WTC11 (cell line): Measurements from ENCODE around the gene KLK15. TPM values are rescaled to one million over a fixed set of nuclear protein-coding genes. Genes with fewer than 3 reads are reported as not detected.

Experiments used
- AFF4 ChIP-seq: sonication (generic); formaldehyde crosslinking; IDR thresholded peaks from 2 replicates; pipeline ENCODE4 v1.8.1; 2023; ENCODE audit warnings: mild to moderate bottlenecking, missing genetic modification reagents, borderline replicate concordance
- ATF1 ChIP-seq: sonication (generic); formaldehyde crosslinking; IDR thresholded peaks from 2 replicates; pipeline ENCODE4 v1.8.1; 2023; ENCODE audit warnings: mild to moderate bottlenecking, moderate library complexity, missing genetic modification reagents
- EMX1 ChIP-seq: fragments of 250-450 bp; sonication (Bioruptor Pico); IDR thresholded peaks from 2 replicates; pipeline ENCODE4 v1.8.0; 2021; ENCODE audit warnings: mild to moderate bottlenecking
- GABPB1 ChIP-seq: sonication (generic); formaldehyde crosslinking; IDR thresholded peaks from 2 replicates; pipeline ENCODE4 v1.8.1; 2023; ENCODE audit warnings: mild to moderate bottlenecking, missing genetic modification reagents
- HMGXB4 ChIP-seq: sonication (generic); formaldehyde crosslinking; IDR thresholded peaks from 2 replicates; pipeline ENCODE4 v1.8.1; 2023; ENCODE audit warnings: mild to moderate bottlenecking, moderate library complexity, missing genetic modification reagents
- JAZF1 ChIP-seq: fragments of 250-450 bp; sonication (Bioruptor Pico); IDR thresholded peaks from 2 replicates; pipeline ENCODE4 v1.9.0; 2021; ENCODE audit warnings: moderate library complexity, mild to moderate bottlenecking, inconsistent platforms
- NFYB ChIP-seq: sonication (generic); formaldehyde crosslinking; conservative IDR thresholded peaks from 2 replicates; pipeline ENCODE4 v1.8.0; 2022; ENCODE audit warnings: low read depth, missing genetic modification reagents
- NR2C2 ChIP-seq: sonication (generic); formaldehyde crosslinking; IDR thresholded peaks from 2 replicates; pipeline ENCODE4 v1.8.0; 2022; ENCODE audit warnings: mild to moderate bottlenecking, missing genetic modification reagents
- NR3C1 ChIP-seq: sonication (generic); formaldehyde crosslinking; conservative IDR thresholded peaks from 2 replicates; pipeline ENCODE4 v1.8.1; 2023; ENCODE audit warnings: low read depth, mild to moderate bottlenecking, missing genetic modification reagents
- RELA ChIP-seq: sonication (generic); formaldehyde crosslinking; IDR thresholded peaks from 2 replicates; pipeline ENCODE4 v1.8.1; 2022; ENCODE audit warnings: missing genetic modification reagents, mild to moderate bottlenecking, borderline replicate concordance
- SOX15 ChIP-seq: fragments of 250-450 bp; sonication (Bioruptor Pico); IDR thresholded peaks from 2 replicates; pipeline ENCODE4 v1.9.0; 2021; ENCODE audit warnings: mild to moderate bottlenecking
- TP53 ChIP-seq: sonication (generic); formaldehyde crosslinking; IDR thresholded peaks from 2 replicates; pipeline ENCODE4 v1.8.1; 2023; ENCODE audit warnings: mild to moderate bottlenecking, missing genetic modification reagents
- ZBTB21 ChIP-seq: sonication (generic); formaldehyde crosslinking; IDR thresholded peaks from 2 replicates; pipeline ENCODE4 v1.8.1; 2023; ENCODE audit warnings: mild to moderate bottlenecking, missing genetic modification reagents, borderline replicate concordance
- ZBTB43 ChIP-seq: sonication (generic); formaldehyde crosslinking; IDR thresholded peaks from 2 replicates; pipeline ENCODE4 v1.8.1; 2023; ENCODE audit warnings: mild to moderate bottlenecking, missing genetic modification reagents
- ZNF232 ChIP-seq: sonication (generic); formaldehyde crosslinking; IDR thresholded peaks from 2 replicates; pipeline ENCODE4 v1.8.0; 2022; ENCODE audit warnings: mild to moderate bottlenecking, missing genetic modification reagents
- ZNF281 ChIP-seq: sonication (generic); formaldehyde crosslinking; IDR thresholded peaks from 2 replicates; pipeline ENCODE4 v1.8.0; 2023; ENCODE audit warnings: mild to moderate bottlenecking, missing genetic modification reagents
- ZNF317 ChIP-seq: sonication (generic); formaldehyde crosslinking; IDR thresholded peaks from 2 replicates; pipeline ENCODE4 v1.8.1; 2023; ENCODE audit warnings: low read depth, mild to moderate bottlenecking, moderate library complexity, missing genetic modification reagents, borderline replicate concordance
- ZNF396 ChIP-seq: fragments of 250-450 bp; sonication (Bioruptor Pico); IDR thresholded peaks from 2 replicates; pipeline ENCODE4 v1.8.0; 2021; ENCODE audit warnings: mild to moderate bottlenecking, moderate library complexity, borderline replicate concordance
- total RNA-seq: library from RNA; stranded (reverse); gene quantifications from 3 replicates; pipeline ENCODE4 v1.2.3, GENCODE V29; 2021
- TF ChIP-seq, protein P1 (sequence below): fragments of 250-450 bp; sonication (Bioruptor Pico); IDR thresholded peaks from 2 replicates; pipeline ENCODE4 v2.1.2; 2022; ENCODE audit warnings: mild to moderate bottlenecking, moderate library complexity
- TF ChIP-seq, protein P2 (sequence below): sonication (generic); formaldehyde crosslinking; IDR thresholded peaks from 2 replicates; pipeline ENCODE4 v1.8.0; 2023; ENCODE audit warnings: missing genetic modification reagents, mild to moderate bottlenecking, borderline replicate concordance
- TF ChIP-seq, protein P3 (sequence below): sonication (generic); formaldehyde crosslinking; IDR thresholded peaks from 2 replicates; pipeline ENCODE4 v1.8.1; 2022; ENCODE audit warnings: mild to moderate bottlenecking, moderate library complexity, missing genetic modification reagents

KLK15 gene
- total RNA-seq, 1 experiment from 2014 or later, result not detected

DNA sequence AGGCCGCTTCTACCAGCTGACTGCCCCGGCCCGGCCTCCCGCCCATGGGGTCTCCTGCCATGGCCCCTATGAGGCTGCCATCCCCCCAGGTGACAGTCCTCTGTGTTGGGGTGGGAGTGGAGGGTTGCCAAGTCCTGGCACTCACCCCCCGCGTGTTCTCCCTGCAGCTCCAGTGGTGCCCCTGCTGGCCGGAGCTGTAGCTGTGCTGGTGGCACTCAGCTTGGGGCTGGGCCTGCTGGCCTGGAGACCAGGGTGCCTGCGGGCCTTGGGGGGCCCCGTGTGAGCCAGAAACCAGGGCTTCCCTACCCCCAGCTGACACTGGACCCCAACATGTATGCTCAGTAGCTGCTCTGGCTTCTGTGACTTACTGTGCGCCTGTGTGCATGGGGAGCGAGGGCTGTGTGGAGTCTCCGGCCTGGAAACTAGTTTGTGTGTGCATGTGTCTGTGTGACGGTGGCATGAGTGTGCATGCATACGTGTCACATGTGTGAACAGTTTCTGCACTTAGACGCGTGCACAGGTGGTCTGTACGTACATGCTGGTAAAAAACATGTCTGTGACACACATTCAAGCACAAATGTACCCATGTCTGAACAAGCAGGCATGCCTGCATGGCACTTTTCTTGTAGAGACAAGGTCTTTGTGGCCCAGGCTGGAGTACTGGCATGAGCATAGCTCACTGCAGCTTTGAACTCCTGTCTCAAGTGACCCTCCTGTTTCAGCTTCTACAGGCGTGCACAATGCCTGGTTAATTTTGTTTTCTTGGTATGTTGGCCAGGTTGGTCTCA is 38.3 kb downstream of the KLK15 start (continued):
- peak; percentile 93 for TF ChIP-seq ZNF281 (CRISPR knock-in tag)
- TF ChIP-seq, protein P1, sequence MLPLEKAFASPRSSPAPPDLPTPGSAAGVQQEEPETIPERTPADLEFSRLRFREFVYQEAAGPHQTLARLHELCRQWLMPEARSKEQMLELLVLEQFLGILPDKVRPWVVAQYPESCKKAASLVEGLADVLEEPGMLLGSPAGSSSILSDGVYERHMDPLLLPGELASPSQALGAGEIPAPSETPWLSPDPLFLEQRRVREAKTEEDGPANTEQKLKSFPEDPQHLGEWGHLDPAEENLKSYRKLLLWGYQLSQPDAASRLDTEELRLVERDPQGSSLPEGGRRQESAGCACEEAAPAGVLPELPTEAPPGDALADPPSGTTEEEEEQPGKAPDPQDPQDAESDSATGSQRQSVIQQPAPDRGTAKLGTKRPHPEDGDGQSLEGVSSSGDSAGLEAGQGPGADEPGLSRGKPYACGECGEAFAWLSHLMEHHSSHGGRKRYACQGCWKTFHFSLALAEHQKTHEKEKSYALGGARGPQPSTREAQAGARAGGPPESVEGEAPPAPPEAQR, result no peak
- TF ChIP-seq ZNF232 (CRISPR knock-in tag), result peak; percentile 45; the same call in 1 of the 2 replicates
- TF ChIP-seq ZBTB21 (CRISPR knock-in tag), result peak; percentile 64; the same call in 1 of the 2 replicates
- TF ChIP-seq SOX15 (CRISPR knock-in tag), result no peak
- TF ChIP-seq RELA (CRISPR knock-in tag), result 0 out of 2 replicates have a peak, but pooled peaks have one; percentile 69
- TF ChIP-seq GABPB1 (CRISPR knock-in tag), result no peak
- peak; percentile 87 for TF ChIP-seq AFF4
- TF ChIP-seq NR2C2 (CRISPR knock-in tag), result peak; percentile 28; the same call in 1 of the 2 replicates
- TF ChIP-seq HMGXB4 (CRISPR knock-in tag), result peak; percentile 77
- TF ChIP-seq, protein P2, sequence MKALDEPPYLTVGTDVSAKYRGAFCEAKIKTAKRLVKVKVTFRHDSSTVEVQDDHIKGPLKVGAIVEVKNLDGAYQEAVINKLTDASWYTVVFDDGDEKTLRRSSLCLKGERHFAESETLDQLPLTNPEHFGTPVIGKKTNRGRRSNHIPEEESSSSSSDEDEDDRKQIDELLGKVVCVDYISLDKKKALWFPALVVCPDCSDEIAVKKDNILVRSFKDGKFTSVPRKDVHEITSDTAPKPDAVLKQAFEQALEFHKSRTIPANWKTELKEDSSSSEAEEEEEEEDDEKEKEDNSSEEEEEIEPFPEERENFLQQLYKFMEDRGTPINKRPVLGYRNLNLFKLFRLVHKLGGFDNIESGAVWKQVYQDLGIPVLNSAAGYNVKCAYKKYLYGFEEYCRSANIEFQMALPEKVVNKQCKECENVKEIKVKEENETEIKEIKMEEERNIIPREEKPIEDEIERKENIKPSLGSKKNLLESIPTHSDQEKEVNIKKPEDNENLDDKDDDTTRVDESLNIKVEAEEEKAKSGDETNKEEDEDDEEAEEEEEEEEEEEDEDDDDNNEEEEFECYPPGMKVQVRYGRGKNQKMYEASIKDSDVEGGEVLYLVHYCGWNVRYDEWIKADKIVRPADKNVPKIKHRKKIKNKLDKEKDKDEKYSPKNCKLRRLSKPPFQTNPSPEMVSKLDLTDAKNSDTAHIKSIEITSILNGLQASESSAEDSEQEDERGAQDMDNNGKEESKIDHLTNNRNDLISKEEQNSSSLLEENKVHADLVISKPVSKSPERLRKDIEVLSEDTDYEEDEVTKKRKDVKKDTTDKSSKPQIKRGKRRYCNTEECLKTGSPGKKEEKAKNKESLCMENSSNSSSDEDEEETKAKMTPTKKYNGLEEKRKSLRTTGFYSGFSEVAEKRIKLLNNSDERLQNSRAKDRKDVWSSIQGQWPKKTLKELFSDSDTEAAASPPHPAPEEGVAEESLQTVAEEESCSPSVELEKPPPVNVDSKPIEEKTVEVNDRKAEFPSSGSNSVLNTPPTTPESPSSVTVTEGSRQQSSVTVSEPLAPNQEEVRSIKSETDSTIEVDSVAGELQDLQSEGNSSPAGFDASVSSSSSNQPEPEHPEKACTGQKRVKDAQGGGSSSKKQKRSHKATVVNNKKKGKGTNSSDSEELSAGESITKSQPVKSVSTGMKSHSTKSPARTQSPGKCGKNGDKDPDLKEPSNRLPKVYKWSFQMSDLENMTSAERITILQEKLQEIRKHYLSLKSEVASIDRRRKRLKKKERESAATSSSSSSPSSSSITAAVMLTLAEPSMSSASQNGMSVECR (CRISPR knock-in tag), result 0 out of 2 replicates have a peak, but pooled peaks have one; percentile 6
- no peak for TF ChIP-seq ZNF396
- peak; percentile 79; the same call in 1 of the 2 replicates for TF ChIP-seq ZBTB43
- peak; percentile 91 for TF ChIP-seq EMX1
- TF ChIP-seq TP53 (CRISPR knock-in tag), result peak; percentile 59; the same call in 1 of the 2 replicates
- TF ChIP-seq ATF1 (CRISPR knock-in tag), result peak; percentile 84; the same call in 1 of the 2 replicates
- TF ChIP-seq ZNF317 (CRISPR knock-in tag), result 0 out of 2 replicates have a peak, but pooled peaks have one; percentile 63
- TF ChIP-seq NR3C1 (CRISPR knock-in tag), result no peak
- TF ChIP-seq NFYB, result no peak
- no peak for TF ChIP-seq JAZF1 (CRISPR knock-in tag)
- TF ChIP-seq, protein P3, sequence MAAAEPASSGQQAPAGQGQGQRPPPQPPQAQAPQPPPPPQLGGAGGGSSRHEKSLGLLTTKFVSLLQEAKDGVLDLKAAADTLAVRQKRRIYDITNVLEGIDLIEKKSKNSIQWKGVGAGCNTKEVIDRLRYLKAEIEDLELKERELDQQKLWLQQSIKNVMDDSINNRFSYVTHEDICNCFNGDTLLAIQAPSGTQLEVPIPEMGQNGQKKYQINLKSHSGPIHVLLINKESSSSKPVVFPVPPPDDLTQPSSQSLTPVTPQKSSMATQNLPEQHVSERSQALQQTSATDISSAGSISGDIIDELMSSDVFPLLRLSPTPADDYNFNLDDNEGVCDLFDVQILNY (CRISPR knock-in tag), result no peak; the same call in 1 of the 2 replicates
